Caco-2 (cell line): ENCODE measurements around the gene SPOCK3. TPM values are rescaled to one million over a fixed set of nuclear protein-coding genes. Genes with fewer than 3 reads are reported as not detected.

ENCODE experiments used
- BruUV-seq: library from RNA; stranded (reverse); fragments of 400-500 nt; replicated peaks from 2 replicates; lab custom pipeline; 2021; lab: Mats Ljungman, UMichigan
- CTCF ChIA-PET: fragments of 300-600 bp; sonication (Branson Sonifier 250); formaldehyde crosslinking; loops from one replicate; lab custom pipeline; 2022; ENCODE audit warnings: antibody characterized with exemption; lab: Charles Lee
- POLR2A ChIA-PET: fragments of 300-600 bp; sonication (Branson Sonifier 250); formaldehyde crosslinking; loops from one replicate; lab custom pipeline; 2022; ENCODE audit warnings: antibody characterized with exemption; lab: Charles Lee
- DNase-seq, 2 experiments: peaks; one replicate each; pipeline versions ENCODE4 v3.0.0 to v3.0.0-alpha.2; 2020 to 2022
- H3K27me3 ChIP-seq: replicated peaks from 2 replicates; pipeline ENCODE4 v1.6.0; 2011; ENCODE audit warnings: low read length; ENCODE audit not compliant: control insufficient read depth, insufficient read depth
- H3K36me3 ChIP-seq: 2 replicates; pipeline ENCODE4 v1.5.1; 2011; ENCODE audit warnings: low read length; ENCODE audit not compliant: control insufficient read depth, insufficient read depth
- H3K4me1 ChIP-seq: fragments of 250-450 bp; sonication (Bioruptor Pico); 2 replicates; pipeline ENCODE4 v1.5.1; 2020; ENCODE audit warnings: mild to moderate bottlenecking
- H3K4me3 ChIP-seq: 2 replicates; pipeline ENCODE4 v1.5.1; 2011; ENCODE audit warnings: low read depth, mild to moderate bottlenecking, control low read depth, low read length
- H3K9me3 ChIP-seq: fragments of 250-450 bp; sonication (Bioruptor Pico); 2 replicates; pipeline ENCODE4 v1.5.1; 2020; ENCODE audit warnings: mild to moderate bottlenecking, moderate library complexity
- H3K27ac Mint-ChIP-seq: one replicate; pipeline ENCODE4 v1.8.0; 2022; ENCODE audit warnings: mixed read lengths; ENCODE audit not compliant: unreplicated experiment
- H3K27me3 Mint-ChIP-seq: one replicate; pipeline ENCODE4 v1.8.0; 2022; ENCODE audit warnings: mixed read lengths; ENCODE audit not compliant: insufficient read depth, unreplicated experiment
- H3K36me3 Mint-ChIP-seq: one replicate; pipeline ENCODE4 v1.8.0; 2022; ENCODE audit warnings: mild to moderate bottlenecking, mixed read lengths; ENCODE audit not compliant: insufficient read depth, unreplicated experiment
- H3K4me1 Mint-ChIP-seq: one replicate; pipeline ENCODE4 v1.8.0; 2022; ENCODE audit warnings: low read depth, mixed read lengths; ENCODE audit not compliant: unreplicated experiment
- H3K4me3 Mint-ChIP-seq: one replicate; pipeline ENCODE4 v1.8.0; 2022; ENCODE audit warnings: mild to moderate bottlenecking, moderate library complexity, mixed read lengths; ENCODE audit not compliant: unreplicated experiment
- H3K9me3 Mint-ChIP-seq: one replicate; pipeline ENCODE4 v1.8.0; 2022; ENCODE audit warnings: mixed read lengths; ENCODE audit not compliant: unreplicated experiment
- CTCF ChIP-seq, 2 experiments: fragments of 200-600 bp in 1 of 2; IDR thresholded peaks; 1 replicate in 1 of 2; 2 replicates in 1 of 2; pipeline versions ENCODE4 v1.5.1 to v1.8.0; 2011 to 2022; ENCODE audit warnings: antibody characterized with exemption in 1 of 2, control low read depth in 1 of 2, inconsistent platforms in 1 of 2, low read depth in 1 of 2, low read length in 1 of 2, mild to moderate bottlenecking in 1 of 2, moderate library complexity in 1 of 2; ENCODE audit not compliant: insufficient read depth in 1 of 2, severe bottlenecking in 1 of 2, unreplicated experiment in 1 of 2
- intact Hi-C: fragments of 100-400 bp; cut with micrococcal nuclease; formaldehyde crosslinking; loops from one replicate; pipeline ENCODE4 v1.10.0; 2022; ENCODE audit not compliant: unreplicated experiment
- total RNA-seq: library from RNA; stranded (reverse); gene quantifications from 2 replicates; pipeline ENCODE4 v1.2.3, GENCODE V29; 2022

SPOCK3 gene
- total RNA-seq, 1 experiment from 2014 or later, result 1.3 TPM

GRCh38 chr4:167221084-167221483, 13.2 kb downstream of the SPOCK3 start:
- Histone ChIP-seq H3K9me3 (no peaks in the 10 kb centered on the region), H3K4me1 (no peaks in the 10 kb centered on the region), H3K4me3 (no peak overlapping the region), H3K27me3 (no peaks in the 10 kb centered on the region), H3K36me3 (no peaks in the 10 kb centered on the region)
- Mint-ChIP-seq H3K4me3 (no peak overlapping the region), H3K27ac (no peak overlapping the region), H3K36me3 (no peaks in the 10 kb centered on the region), H3K4me1 (no peaks in the 10 kb centered on the region), H3K9me3 (no peaks in the 10 kb centered on the region), H3K27me3 (no peaks in the 10 kb centered on the region)
- DNase-seq, result no peak
- TF ChIP-seq CTCF (IDR thresholded peaks at IDR 0.05; ENCODE audit: insufficient read depth in 1 of 2, low read depth in 1 of 2, low read length in 1 of 2, severe bottlenecking in 1 of 2, unreplicated experiment in 1 of 2), result no peak
- CTCF ChIA-PET, result no interaction called here
- POLR2A ChIA-PET, result no interaction called here
- BruUV-seq, result no TSS peak
- intact Hi-C loops, result no loop called here

DNA sequence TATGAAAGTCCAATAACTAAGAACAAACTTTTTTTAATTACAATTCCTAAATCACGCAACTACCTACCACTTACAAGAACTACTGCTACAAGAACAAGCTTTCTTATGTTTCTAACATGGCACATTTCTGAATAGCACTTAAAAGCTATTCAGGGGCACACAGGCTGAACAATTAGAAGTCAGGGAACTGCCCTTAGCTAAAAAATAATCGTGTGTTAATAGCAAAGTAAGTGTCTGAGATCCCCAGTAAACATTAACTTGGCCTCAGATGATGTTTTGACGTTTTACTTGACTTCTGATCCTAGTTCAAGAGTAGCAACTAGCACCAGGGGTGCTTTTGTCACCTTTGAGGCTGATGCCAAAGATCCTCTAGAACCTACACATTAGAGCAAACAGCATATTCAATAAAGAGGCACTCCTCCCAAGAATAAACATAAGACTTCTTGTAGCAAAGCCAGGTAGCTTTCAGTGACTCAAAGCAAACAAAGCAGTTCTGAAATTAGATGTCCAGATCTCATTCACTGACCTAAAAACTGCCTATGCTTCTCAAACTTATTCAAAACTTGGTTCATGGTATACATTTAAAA, 16.2 kb downstream of the SPOCK3 start:
- H3K36me3 ChIP-seq, result no peaks in the 10 kb centered on the region
- Mint-ChIP-seq H3K4me1 (no peaks in the 10 kb centered on the region), H3K27ac (no peak overlapping the region), H3K4me3 (no peak overlapping the region), H3K27me3 (no peaks in the 10 kb centered on the region), H3K36me3 (no peaks in the 10 kb centered on the region), H3K9me3 (no peaks in the 10 kb centered on the region)
- CTCF ChIA-PET, result no interaction called here
- H3K4me3 ChIP-seq, result no peak overlapping the region
- POLR2A ChIA-PET, result no interaction called here
- no peak for TF ChIP-seq CTCF (IDR thresholded peaks at IDR 0.05; ENCODE audit: insufficient read depth in 1 of 2, low read depth in 1 of 2, low read length in 1 of 2, severe bottlenecking in 1 of 2, unreplicated experiment in 1 of 2)
- intact Hi-C loops, result no loop called here
- no TSS peak for BruUV-seq
- H3K27me3 ChIP-seq, result no peaks in the 10 kb centered on the region
- H3K4me1 ChIP-seq, result no peaks in the 10 kb centered on the region
- H3K9me3 ChIP-seq, result no peaks in the 10 kb centered on the region
- no peak for DNase-seq

- H3K9me3 ChIP-seq, result no peaks in the 10 kb centered on the region
- no peaks in the 10 kb centered on the region for H3K27me3 ChIP-seq
- Mint-ChIP-seq H3K4me1 (no peaks in the 10 kb centered on the region), H3K27me3 (no peaks in the 10 kb centered on the region), H3K9me3 (no peaks in the 10 kb centered on the region), H3K4me3 (no peak overlapping the region), H3K27ac (no peak overlapping the region), H3K36me3 (no peaks in the 10 kb centered on the region)
- intact Hi-C loops, result no loop called here
- TF ChIP-seq CTCF (IDR thresholded peaks at IDR 0.05; ENCODE audit: insufficient read depth in 1 of 2, low read depth in 1 of 2, low read length in 1 of 2, severe bottlenecking in 1 of 2, unreplicated experiment in 1 of 2), result no peak
- no peaks in the 10 kb centered on the region for H3K36me3 ChIP-seq
- no TSS peak for BruUV-seq
- DNase-seq, result no peak
- H3K4me1 ChIP-seq, result no peaks in the 10 kb centered on the region
- H3K4me3 ChIP-seq, result no peak overlapping the region
- CTCF ChIA-PET, result no interaction called here
- POLR2A ChIA-PET, result no interaction called here
Measured at GRCh38 chr4:167216783-167217182, 17.5 kb downstream of the SPOCK3 start.
